Breast epithelium (tissue), 4 donors: ENCODE measurements around the gene NPHP3. TPM values are rescaled to one million over a fixed set of nuclear protein-coding genes. Genes with fewer than 3 reads are reported as not detected.

Source experiments
- DNase-seq, 2 donors: peaks; one replicate each; pipeline ENCODE4 v3.0.0-alpha.2; 2019; ENCODE audit warnings: low spot score in 2 of 2
- H3K27ac ChIP-seq, 2 donors: fragments of 200-600 bp; sonication (generic) in 1 of 2; one replicate each; pipeline ENCODE4 v1.5.1; 2016 to 2019; ENCODE audit warnings: mild to moderate bottlenecking in 1 of 2
- H3K27me3 ChIP-seq, 2 donors: fragments of 200-600 bp; sonication (generic) in 1 of 2; one replicate each; pipeline versions ENCODE4 v1.5.1 to v1.6.0; 2017 to 2019; ENCODE audit warnings: control low read depth in 1 of 2, mild to moderate bottlenecking in 1 of 2
- H3K36me3 ChIP-seq: fragments of 200-600 bp; one replicate; pipeline ENCODE4 v1.5.1; 2019
- H3K4me1 ChIP-seq, 2 donors: fragments of 200-600 bp; sonication (generic); one replicate each; pipeline ENCODE4 v1.5.1; 2016 to 2019; ENCODE audit warnings: control low read depth in 1 of 2
- H3K4me3 ChIP-seq, 3 donors: fragments of 200-600 bp; sonication (generic); 1 replicate in 2 of 3; 2 replicates in 1 of 3; pipeline ENCODE4 v1.5.1; 2016 to 2019; ENCODE audit warnings: mild to moderate bottlenecking in 3 of 3, moderate library complexity in 2 of 3
- H3K9me3 ChIP-seq, 2 donors: fragments of 200-600 bp; sonication (generic) in 1 of 2; one replicate each; pipeline ENCODE4 v1.5.1; 2016 to 2019; ENCODE audit warnings: control low read depth in 1 of 2
- CTCF ChIP-seq, 3 donors: fragments of 450-650 bp; IDR thresholded peaks; one replicate each; pipeline ENCODE4 v1.5.1; 2016 to 2017; ENCODE audit warnings: antibody characterized with exemption in 3 of 3, mild to moderate bottlenecking in 3 of 3, moderate library complexity in 3 of 3
- POLR2A ChIP-seq: fragments of 450-650 bp; IDR thresholded peaks from one replicate; pipeline ENCODE4 v1.6.1; 2016; ENCODE audit warnings: antibody characterized with exemption, mild to moderate bottlenecking, moderate library complexity
- POLR2AphosphoS5 ChIP-seq, 3 donors: sonication (generic); formaldehyde crosslinking; IDR thresholded peaks; one replicate each; pipeline ENCODE4 v1.6.1; 2017; ENCODE audit warnings: antibody characterized with exemption in 3 of 3
- intact Hi-C: fragments of 100-400 bp; cut with DNase I; formaldehyde crosslinking; loops from one replicate; pipeline ENCODE4 v1.15.1; 2023; ENCODE audit warnings: low total_unique reads
- total RNA-seq, 3 donors: library from RNA; depleted of rRNA; stranded (reverse); fragments of >200 nt; gene quantifications; one replicate each; pipeline ENCODE4 v1.1.0, GENCODE V29; 2016

Gene NPHP3
- total RNA-seq, 3 donors from 2014 or later = 53.0 to 98.2 (median 54.7) TPM

- Histone ChIP-seq H3K27ac (no peak overlapping the region), H3K4me3 (no peak overlapping the region), H3K4me1 (no peaks in the 10 kb centered on the region), H3K27me3 (no peaks in the 10 kb centered on the region), H3K36me3 (peaks cover 23% of the 10 kb centered on the region), H3K9me3 (no peaks in the 10 kb centered on the region)
- TF ChIP-seq POLR2AphosphoS5 (IDR thresholded peaks at IDR 0.05) (no peak), CTCF (IDR thresholded peaks at IDR 0.05) (no peak), POLR2A (no peak)
- DNase-seq = no peak
- intact Hi-C loops = no loop called here
Measured at GRCh38 chr3:132694991-132695390, 27.2 kb downstream of the NPHP3 start.

- intact Hi-C loops = no loop called here
- no peak for DNase-seq
- H3K27ac ChIP-seq = no peak overlapping the region
- no peaks in the 10 kb centered on the region for H3K27me3 ChIP-seq
- no peak overlapping the region for H3K4me3 ChIP-seq
- peaks cover 12% of the 10 kb centered on the region for H3K36me3 ChIP-seq
- H3K4me1 ChIP-seq = no peaks in the 10 kb centered on the region
- TF ChIP-seq CTCF (IDR thresholded peaks at IDR 0.05) = no peak
- TF ChIP-seq POLR2A = no peak
- TF ChIP-seq POLR2AphosphoS5 (IDR thresholded peaks at IDR 0.05) = no peak
- no peaks in the 10 kb centered on the region for H3K9me3 ChIP-seq
Measured at GRCh38 chr3:132690040-132690439, 32.2 kb downstream of the NPHP3 start.

GRCh38 chr3:132682201-132682600 lies 40.0 kb downstream of the NPHP3 start:
- H3K36me3 ChIP-seq = peaks cover 13% of the 10 kb centered on the region
- H3K4me3 ChIP-seq = no peak overlapping the region
- H3K27ac ChIP-seq = no peak overlapping the region
- no peak for DNase-seq
- TF ChIP-seq POLR2A (no peak), CTCF (IDR thresholded peaks at IDR 0.05) (no peak), POLR2AphosphoS5 (IDR thresholded peaks at IDR 0.05) (no peak)
- intact Hi-C loops = no loop called here
- H3K27me3 ChIP-seq = no peaks in the 10 kb centered on the region
- H3K9me3 ChIP-seq = no peaks in the 10 kb centered on the region
- H3K4me1 ChIP-seq = no peaks in the 10 kb centered on the region

- H3K27ac ChIP-seq = no peak overlapping the region
- no peak for DNase-seq
- no peaks in the 10 kb centered on the region for H3K27me3 ChIP-seq
- TF ChIP-seq POLR2A (no peak), CTCF (IDR thresholded peaks at IDR 0.05) (no peak), POLR2AphosphoS5 (IDR thresholded peaks at IDR 0.05) (no peak)
- H3K36me3 ChIP-seq = peaks cover 13% of the 10 kb centered on the region
- no peaks in the 10 kb centered on the region for H3K4me1 ChIP-seq
- no peak overlapping the region for H3K4me3 ChIP-seq
- intact Hi-C loops = no loop called here
- H3K9me3 ChIP-seq = no peaks in the 10 kb centered on the region
Measured at GRCh38 chr3:132681421-132681820, 40.8 kb downstream of the NPHP3 start.

GRCh38 chr3:132679911-132680310 lies 42.3 kb downstream of the NPHP3 start:
- intact Hi-C loops = no loop called here
- no peaks in the 10 kb centered on the region for H3K9me3 ChIP-seq
- H3K4me1 ChIP-seq = no peaks in the 10 kb centered on the region
- TF ChIP-seq POLR2A (no peak), CTCF (IDR thresholded peaks at IDR 0.05) (no peak), POLR2AphosphoS5 (IDR thresholded peaks at IDR 0.05) (no peak)
- no peak overlapping the region for H3K27ac ChIP-seq
- peaks cover 13% of the 10 kb centered on the region for H3K36me3 ChIP-seq
- no peaks in the 10 kb centered on the region for H3K27me3 ChIP-seq
- H3K4me3 ChIP-seq = no peak overlapping the region
- no peak for DNase-seq
